ENCODE results near the gene FASTK. TPM values are rescaled to one million over a fixed set of nuclear protein-coding genes. Genes with fewer than 3 reads are reported as not detected.

FASTK gene
- total and polyA plus RNA-seq, 12 donors: 65.0 to 246 (median 77.1) TPM

DNA sequence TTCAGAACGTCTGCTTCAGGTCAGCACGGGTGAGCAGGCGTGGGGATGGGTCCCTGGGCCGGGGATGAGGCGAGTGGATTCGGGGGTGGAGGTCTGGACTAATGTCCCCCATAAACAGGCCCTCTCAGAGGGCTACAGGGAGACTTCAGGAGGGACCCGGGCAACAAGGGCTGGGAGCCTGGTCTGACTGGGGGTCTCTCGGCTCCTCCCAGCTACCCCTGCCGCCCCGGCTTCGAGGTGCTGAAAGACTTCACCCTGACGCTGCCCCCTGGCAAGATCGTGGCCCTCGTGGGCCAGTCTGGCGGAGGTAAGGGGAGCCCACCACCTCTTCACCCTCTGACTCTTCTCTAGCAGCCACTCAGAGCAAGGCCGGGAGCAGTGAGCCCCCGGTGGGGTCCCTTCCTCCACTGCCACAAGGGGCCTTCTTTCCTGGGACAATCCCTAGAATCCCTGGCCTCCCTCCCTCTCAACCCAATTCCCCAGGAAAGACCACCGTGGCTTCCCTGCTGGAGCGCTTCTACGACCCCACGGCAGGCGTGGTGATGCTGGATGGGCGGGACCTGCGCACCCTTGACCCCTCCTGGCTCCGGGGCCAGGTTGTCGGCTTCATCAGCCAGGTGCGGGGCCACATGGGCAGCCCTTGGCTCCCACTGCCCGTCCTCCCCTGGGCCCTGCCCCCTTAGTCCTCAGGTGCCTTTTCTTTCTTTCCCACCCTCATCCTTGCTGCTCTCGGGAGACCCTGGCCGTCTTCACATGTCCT, 39.8 kb downstream of the FASTK start:
- no peak for TF ChIP-seq CTCF (IDR thresholded peaks at IDR 0.05)
- WGBS, 2 donors: 93 to 94% methylated on average over 28 to 30 of the region's 30 CpGs
- peaks cover 0 to 63% (median 9%) of the 10 kb centered on the region in 9 donors for H3K36me3 ChIP-seq
- DNase-seq: no peak
- no peaks in the 10 kb centered on the region for H3K27me3 ChIP-seq
- H3K4me3 ChIP-seq: no peak overlapping the region
- no peaks in the 10 kb centered on the region for H3K9me3 ChIP-seq
- intact Hi-C loops (cut with DNase I): loop anchor here in 1 of 10 donors (10.0 kb wide), 1 partner anchor 64 kb away; no protein-coding TSS in a partner anchor
- ATAC-seq: no peak
- peaks cover 10 to 22% (median 16%) of the 10 kb centered on the region in 9 donors for H3K4me1 ChIP-seq
- no peak overlapping the region for H3K27ac ChIP-seq

DNA sequence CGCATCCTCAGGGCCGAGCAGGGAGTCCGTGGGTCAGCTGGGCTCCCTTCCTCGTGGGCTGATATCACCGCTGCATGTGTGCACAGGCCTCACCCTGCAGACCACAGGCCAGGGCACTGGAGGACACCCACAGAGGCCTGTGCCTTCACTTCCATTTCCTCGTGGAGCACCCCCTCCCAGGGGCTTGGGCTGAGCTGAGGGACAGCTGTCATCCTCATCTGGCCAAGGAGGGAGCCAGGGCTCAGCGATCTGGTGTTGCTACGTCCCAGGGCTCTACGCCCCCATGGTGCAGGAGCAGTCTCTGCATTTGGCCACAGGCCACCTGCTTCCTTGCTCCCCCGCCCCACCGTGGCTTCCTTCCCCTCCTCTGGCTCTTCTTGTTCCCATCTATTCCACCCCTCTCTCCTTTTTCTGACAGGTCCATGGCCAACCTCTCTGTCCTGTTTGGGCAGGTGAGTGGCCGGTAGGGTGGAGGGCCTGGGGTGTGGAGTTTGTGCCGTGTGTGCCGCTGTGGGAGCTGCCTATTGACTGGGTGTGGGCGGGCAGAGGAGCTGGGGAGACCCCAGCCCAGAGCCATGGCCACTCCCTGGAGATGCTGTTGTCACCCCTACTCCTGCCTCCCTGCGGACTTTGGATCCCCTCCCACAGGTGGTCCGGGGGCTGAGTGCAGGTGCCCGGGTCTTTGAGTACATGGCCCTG, 40.6 kb downstream of the FASTK start:
- no peaks in the 10 kb centered on the region for H3K27me3 ChIP-seq
- intact Hi-C loops (cut with DNase I): loop anchor here in 3 of 10 donors (10.0 kb wide), 1 partner anchor 65 kb away; no protein-coding TSS in a partner anchor
- ATAC-seq (peak in 3 of 8 donors; percentile 11 to 20 (median 18)), DNase-seq (no peak)
- no peaks in the 10 kb centered on the region for H3K9me3 ChIP-seq
- H3K4me3 ChIP-seq: no peak overlapping the region
- H3K27ac ChIP-seq: peak overlapping the region in 4 of 10 donors; percentile 2 to 61 (median 45)
- H3K36me3 ChIP-seq: peaks cover 0 to 63% (median 12%) of the 10 kb centered on the region in 9 donors
- peaks cover 10 to 27% (median 19%) of the 10 kb centered on the region in 9 donors for H3K4me1 ChIP-seq
- no peak for TF ChIP-seq CTCF (IDR thresholded peaks at IDR 0.05)
- WGBS, 2 donors: 66 to 72% methylated on average over 18 of the region's 18 CpGs

GRCh38 chr7:151038951-151039849, 41.4 kb downstream of the FASTK start:
- TF ChIP-seq CTCF (IDR thresholded peaks at IDR 0.05): no peak
- Histone ChIP-seq H3K27ac (peak overlapping the region in 6 of 10 donors; percentile 30 to 61 (median 36)), H3K4me3 (no peak overlapping the region), H3K27me3 (no peaks in the 10 kb centered on the region), H3K36me3 (peaks cover 0 to 63% (median 12%) of the 10 kb centered on the region in 9 donors), H3K4me1 (peaks cover 10 to 33% (median 22%) of the 10 kb centered on the region in 9 donors), H3K9me3 (no peaks in the 10 kb centered on the region)
- DNase-seq: peak; percentile 65 to 70
- intact Hi-C loops (cut with DNase I): loop anchor here in 2 of 10 donors (10.0 kb wide), 1 partner anchor 66 kb away; no protein-coding TSS in a partner anchor
- ATAC-seq: peak in 7 of 8 donors; percentile 41 to 88 (median 68)
- 43 to 49% methylated on average over 12 of the region's 12 CpGs for WGBS, 2 donors
